Colonic mucosa (tissue), 4 donors: ENCODE data around the gene POLR3B. TPM values are rescaled to one million over a fixed set of nuclear protein-coding genes. Genes with fewer than 3 reads are reported as not detected.

ENCODE experiments used
- DNase-seq: peaks from one replicate; pipeline ENCODE4 v3.0.0-alpha.2; 2020
- H3K27ac ChIP-seq: fragments of 200-600 bp; one replicate; pipeline ENCODE4 v1.8.0; 2021
- H3K27me3 ChIP-seq: fragments of 200-600 bp; one replicate; pipeline ENCODE4 v1.8.0; 2021
- H3K36me3 ChIP-seq: fragments of 200-600 bp; one replicate; pipeline ENCODE4 v1.8.0; 2021
- H3K4me1 ChIP-seq: fragments of 200-600 bp; one replicate; pipeline ENCODE4 v1.8.0; 2021; ENCODE audit warnings: mild to moderate bottlenecking
- H3K4me3 ChIP-seq: fragments of 200-600 bp; one replicate; pipeline ENCODE4 v1.8.0; 2021
- H3K9ac ChIP-seq, 2 donors: one replicate each; pipeline ENCODE4 v1.7.0; 2013; ENCODE audit warnings: control low read depth in 2 of 2, low read depth in 2 of 2, low read length in 2 of 2
- H3K9me3 ChIP-seq: fragments of 200-600 bp; one replicate; pipeline ENCODE4 v1.8.0; 2021
- intact Hi-C: fragments of 100-400 bp; cut with DNase I; formaldehyde crosslinking; loops from one replicate; pipeline ENCODE4 v1.14.1; 2022
- total RNA-seq, 2 donors: library from RNA; stranded (reverse); fragmentation: NEBNext Ultra II Directional in 1 of 2; extraction: Animal tissue kit (Norgen Biotek cat#: 25700) in 1 of 2; gene quantifications; one replicate each; pipeline ENCODE4 v1.2.1, GENCODE V29; 2021
- TF ChIP-seq, protein P1 (sequence below): fragments of 200-600 bp; IDR thresholded peaks from one replicate; pipeline ENCODE4 v1.8.0; 2022; ENCODE audit warnings: antibody characterized with exemption, mild to moderate bottlenecking
- donor health status: healthy.
- donor health status: DM: no; HTN: no; CAD: no.
- donor health status: DM: no; HTN: no; CAD: no.

The POLR3B gene
- total RNA-seq, 2 donors from 2014 or later, result 5.7 to 10.4 TPM

DNA sequence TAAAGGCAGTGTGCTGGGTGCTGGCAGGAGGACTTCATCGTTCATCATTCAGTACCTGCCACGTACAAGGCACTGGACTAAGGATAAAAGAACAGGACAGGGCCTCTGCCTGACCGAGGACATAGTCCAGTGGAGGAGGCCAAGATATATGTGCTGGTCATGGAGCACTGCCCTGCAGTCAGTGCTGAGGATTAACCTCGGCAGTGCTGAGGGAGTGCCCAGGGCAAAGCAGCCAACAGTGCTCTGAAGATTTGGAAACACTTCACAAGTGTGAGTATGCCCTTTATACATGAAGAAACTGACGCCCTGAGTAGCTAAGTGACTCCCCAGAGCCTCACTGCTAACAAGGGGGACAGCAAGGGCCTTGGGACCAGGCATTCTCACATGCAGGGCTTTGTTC lies 153.8 kb downstream of the POLR3B start:
- H3K9me3 ChIP-seq, result no peaks in the 10 kb centered on the region
- no peak overlapping the region for H3K27ac ChIP-seq
- DNase-seq, result no peak
- H3K27me3 ChIP-seq, result no peaks in the 10 kb centered on the region
- intact Hi-C loops, result no loop called here
- no peak overlapping the region for H3K9ac ChIP-seq
- H3K36me3 ChIP-seq, result no peaks in the 10 kb centered on the region
- H3K4me3 ChIP-seq, result no peak overlapping the region
- H3K4me1 ChIP-seq, result no peaks in the 10 kb centered on the region
- TF ChIP-seq, protein P1, sequence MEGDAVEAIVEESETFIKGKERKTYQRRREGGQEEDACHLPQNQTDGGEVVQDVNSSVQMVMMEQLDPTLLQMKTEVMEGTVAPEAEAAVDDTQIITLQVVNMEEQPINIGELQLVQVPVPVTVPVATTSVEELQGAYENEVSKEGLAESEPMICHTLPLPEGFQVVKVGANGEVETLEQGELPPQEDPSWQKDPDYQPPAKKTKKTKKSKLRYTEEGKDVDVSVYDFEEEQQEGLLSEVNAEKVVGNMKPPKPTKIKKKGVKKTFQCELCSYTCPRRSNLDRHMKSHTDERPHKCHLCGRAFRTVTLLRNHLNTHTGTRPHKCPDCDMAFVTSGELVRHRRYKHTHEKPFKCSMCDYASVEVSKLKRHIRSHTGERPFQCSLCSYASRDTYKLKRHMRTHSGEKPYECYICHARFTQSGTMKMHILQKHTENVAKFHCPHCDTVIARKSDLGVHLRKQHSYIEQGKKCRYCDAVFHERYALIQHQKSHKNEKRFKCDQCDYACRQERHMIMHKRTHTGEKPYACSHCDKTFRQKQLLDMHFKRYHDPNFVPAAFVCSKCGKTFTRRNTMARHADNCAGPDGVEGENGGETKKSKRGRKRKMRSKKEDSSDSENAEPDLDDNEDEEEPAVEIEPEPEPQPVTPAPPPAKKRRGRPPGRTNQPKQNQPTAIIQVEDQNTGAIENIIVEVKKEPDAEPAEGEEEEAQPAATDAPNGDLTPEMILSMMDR, result no peak

DNA sequence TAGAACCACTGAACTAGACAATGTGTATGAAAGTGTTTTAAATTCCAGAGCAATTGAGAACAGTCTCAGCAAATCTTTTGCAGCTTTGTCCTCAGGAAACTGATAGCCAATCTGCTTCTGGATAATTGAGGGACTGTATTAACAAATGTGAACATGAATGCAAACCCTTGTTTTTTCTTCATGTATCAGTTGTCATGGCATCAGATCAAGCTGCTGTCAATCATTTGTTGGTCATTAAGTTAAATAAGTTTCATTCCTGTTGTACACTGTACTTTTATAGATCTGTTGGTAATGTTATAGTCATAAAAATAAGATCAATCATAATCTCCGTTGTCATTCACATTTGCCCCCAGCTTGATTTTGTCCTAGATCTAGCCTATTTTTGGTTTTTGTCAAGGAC lies 159.8 kb downstream of the POLR3B start:
- Histone ChIP-seq H3K27me3 (no peaks in the 10 kb centered on the region), H3K4me3 (no peak overlapping the region), H3K4me1 (no peaks in the 10 kb centered on the region), H3K9ac (no peak overlapping the region), H3K36me3 (no peaks in the 10 kb centered on the region), H3K9me3 (no peaks in the 10 kb centered on the region), H3K27ac (no peak overlapping the region)
- DNase-seq, result no peak
- TF ChIP-seq, protein P1, result no peak
- intact Hi-C loops, result no loop called here

DNA sequence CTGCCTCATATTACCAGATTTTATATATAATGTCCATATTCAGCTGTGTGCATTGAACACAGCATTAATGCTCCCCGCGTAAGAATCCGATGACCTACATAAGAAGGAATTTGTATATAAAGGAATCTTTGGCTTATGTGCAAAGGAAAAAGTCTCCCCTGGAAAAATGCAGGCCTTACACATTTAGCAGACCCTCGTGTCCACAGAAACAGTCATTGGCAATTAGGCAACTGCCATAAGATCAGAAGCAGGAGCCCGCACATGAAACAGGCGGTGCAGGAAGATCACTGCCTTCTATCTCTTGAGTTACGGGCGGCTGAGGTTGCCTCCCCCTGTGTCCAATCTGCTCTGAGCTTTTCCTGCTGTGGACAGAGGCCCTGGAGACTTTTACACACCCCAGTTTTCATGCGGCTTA lies 162.1 kb downstream of the POLR3B start:
- no peak overlapping the region for H3K9ac ChIP-seq
- H3K9me3 ChIP-seq, result no peaks in the 10 kb centered on the region
- no peaks in the 10 kb centered on the region for H3K4me1 ChIP-seq
- H3K27ac ChIP-seq, result no peak overlapping the region
- no peaks in the 10 kb centered on the region for H3K27me3 ChIP-seq
- intact Hi-C loops, result no loop called here
- H3K36me3 ChIP-seq, result no peaks in the 10 kb centered on the region
- TF ChIP-seq, protein P1, result no peak
- no peak for DNase-seq
- no peak overlapping the region for H3K4me3 ChIP-seq

DNA sequence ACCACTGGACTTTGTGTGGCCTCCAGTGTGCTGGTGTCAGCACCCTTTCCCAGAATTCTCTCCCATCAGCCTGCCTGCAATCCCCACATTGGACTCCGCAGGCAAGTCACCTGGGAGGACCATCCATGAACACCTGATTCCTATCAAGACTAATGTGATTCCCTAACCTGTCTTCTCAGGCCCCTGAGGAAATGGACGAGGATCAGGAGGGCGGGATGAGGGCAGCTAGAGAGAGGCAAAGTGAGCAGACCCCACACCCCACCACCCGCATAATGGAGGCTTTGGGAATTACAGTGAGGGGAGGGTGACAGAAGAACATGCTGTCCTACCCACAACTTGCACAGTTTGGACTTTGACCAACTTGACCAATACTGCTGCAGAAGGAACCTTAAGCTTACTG lies 164.4 kb downstream of the POLR3B start:
- H3K9ac ChIP-seq, result no peak overlapping the region
- H3K27ac ChIP-seq, result no peak overlapping the region
- TF ChIP-seq, protein P1, result no peak
- intact Hi-C loops, result no loop called here
- no peak overlapping the region for H3K4me3 ChIP-seq
- H3K9me3 ChIP-seq, result no peaks in the 10 kb centered on the region
- no peaks in the 10 kb centered on the region for H3K27me3 ChIP-seq
- no peak for DNase-seq
- H3K36me3 ChIP-seq, result no peaks in the 10 kb centered on the region
- H3K4me1 ChIP-seq, result no peaks in the 10 kb centered on the region

DNA sequence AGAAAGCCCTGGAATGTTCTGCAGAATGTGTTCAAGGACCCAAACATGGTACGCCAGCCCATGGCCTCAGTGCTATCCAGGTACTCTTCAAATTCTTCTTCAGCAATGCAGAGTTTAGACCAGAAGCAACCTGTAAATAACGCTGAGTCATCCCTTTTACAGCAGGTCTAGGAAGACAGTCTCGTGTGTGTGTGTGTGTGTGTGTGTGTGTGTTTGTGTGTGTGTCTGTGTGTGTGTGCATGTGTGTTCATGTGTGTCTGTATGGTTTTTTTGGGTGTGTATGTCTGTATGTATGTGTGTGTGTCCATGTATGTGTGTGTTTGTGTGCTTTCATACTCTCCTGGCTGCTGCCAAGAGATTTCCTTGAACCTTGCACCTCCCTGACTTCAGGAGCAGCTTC lies 165.2 kb downstream of the POLR3B start:
- TF ChIP-seq, protein P1, result no peak
- Histone ChIP-seq H3K9ac (no peak overlapping the region), H3K9me3 (no peaks in the 10 kb centered on the region), H3K36me3 (no peaks in the 10 kb centered on the region), H3K27ac (no peak overlapping the region), H3K27me3 (no peaks in the 10 kb centered on the region), H3K4me3 (no peak overlapping the region), H3K4me1 (no peaks in the 10 kb centered on the region)
- DNase-seq, result no peak
- intact Hi-C loops, result no loop called here

DNA sequence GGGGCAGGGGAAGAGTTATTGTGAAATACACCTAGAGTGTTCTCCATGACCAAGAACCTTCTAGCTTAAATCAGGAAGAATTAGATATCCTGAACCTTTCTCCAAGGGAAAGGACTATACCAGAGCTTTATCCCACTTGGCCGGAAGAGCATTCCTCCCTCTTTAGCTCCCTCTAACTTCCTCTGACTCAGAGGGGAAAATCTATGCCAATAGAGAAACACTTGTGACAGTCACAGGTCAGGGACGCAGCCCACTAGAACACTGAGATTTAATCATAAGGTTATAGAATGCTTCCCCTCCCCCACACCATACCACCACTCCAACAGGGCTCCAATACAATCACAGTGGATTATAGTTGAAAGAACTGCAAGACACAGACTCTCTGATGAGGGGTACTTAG lies 169.8 kb downstream of the POLR3B start:
- Histone ChIP-seq H3K27ac (no peak overlapping the region), H3K9me3 (no peaks in the 10 kb centered on the region), H3K36me3 (no peaks in the 10 kb centered on the region), H3K4me1 (no peaks in the 10 kb centered on the region), H3K9ac (no peak overlapping the region), H3K4me3 (no peak overlapping the region), H3K27me3 (no peaks in the 10 kb centered on the region)
- intact Hi-C loops, result no loop called here
- TF ChIP-seq, protein P1, result no peak
- no peak for DNase-seq
